ENCODE data around the gene COMMD10. TPM values are rescaled to one million over a fixed set of nuclear protein-coding genes. Genes with fewer than 3 reads are reported as not detected.

Gene COMMD10
- total and polyA plus RNA-seq, 2 of the 8 experiments (the other 6 are each of a cell fraction or from before 2014, with no cell fraction given) = 16.5 to 43.4 TPM

GRCh38 chr5:116248432-116248831 lies 163.6 kb downstream of the COMMD10 start (continued):
- no peak for TF ChIP-seq CHD7 (IDR thresholded peaks at IDR 0.05; ENCODE audit: insufficient replicate concordance, low read length)
- TF ChIP-seq RXRA (IDR thresholded peaks at IDR 0.05; ENCODE audit: insufficient read depth, low read depth, low read length) = no peak
- no peak for TF ChIP-seq RFX5 (IDR thresholded peaks at IDR 0.05; ENCODE audit: borderline replicate concordance, low read depth, low read length)
- no peak for TF ChIP-seq BRCA1 (IDR thresholded peaks at IDR 0.05; ENCODE audit: low read depth, low read length)

Measured in H1 (cell line).